ENCODE measurements around the gene CERCAM.

- TF ChIP-seq CTCF (IDR thresholded peaks at IDR 0.05) (no peak), REST (IDR thresholded peaks at IDR 0.05; ENCODE audit: insufficient read depth in 1 of 2, low read depth in 2 of 2, low read length in 1 of 2) (no peak)
These were observed 65.5 kb downstream of the CERCAM start for GRCh38 chr9:128486201-128486600.
